OCI-LY1 (cell line): Measurements from ENCODE around the gene GLG1.

Source experiments
- H2AFZ ChIP-seq: fragments of 200-600 bp; sonication (generic), shearing (Covaris generic); 2 replicates; pipeline ENCODE4 v1.6.0; 2014; ENCODE audit warnings: antibody characterized with exemption, mild to moderate bottlenecking, low read length
- H3F3A ChIP-seq: fragments of 200-600 bp; sonication (generic), shearing (Covaris generic); 2 replicates; pipeline ENCODE4 v1.6.0; 2014; ENCODE audit warnings: mild to moderate bottlenecking, antibody characterized with exemption, low read length, moderate library complexity; ENCODE audit not compliant: insufficient read depth
- H3K27ac ChIP-seq: fragments of 200-600 bp; sonication (generic); 2 replicates; pipeline ENCODE4 v1.5.1; 2014; ENCODE audit warnings: low read length, mixed run types, mild to moderate bottlenecking, low read depth; ENCODE audit not compliant: poor library complexity, severe bottlenecking
- H3K27me3 ChIP-seq: fragments of 200-600 bp; sonication (generic); 2 replicates; pipeline ENCODE4 v1.6.0; 2014; ENCODE audit warnings: antibody characterized with exemption, mild to moderate bottlenecking, low read length, moderate library complexity; ENCODE audit not compliant: insufficient read depth
- H3K36me3 ChIP-seq: fragments of 200-600 bp; sonication (generic); 2 replicates; pipeline ENCODE4 v1.6.1; 2014; ENCODE audit warnings: mild to moderate bottlenecking, antibody characterized with exemption, low read length, moderate library complexity, mixed read lengths; ENCODE audit not compliant: insufficient read depth
- H3K4me1 ChIP-seq: fragments of 200-600 bp; sonication (generic); 2 replicates; pipeline ENCODE4 v1.5.1; 2014; ENCODE audit warnings: mild to moderate bottlenecking, low read length, moderate library complexity; ENCODE audit not compliant: insufficient read depth, severe bottlenecking
- H3K4me2 ChIP-seq: fragments of 200-600 bp; sonication (generic), shearing (Covaris generic); 2 replicates; pipeline ENCODE4 v1.6.1; 2014; ENCODE audit warnings: low read length
- H3K4me3 ChIP-seq: fragments of 200-600 bp; sonication (generic); 2 replicates; pipeline ENCODE4 v1.5.1; 2014; ENCODE audit warnings: low read length, low read depth, mild to moderate bottlenecking, mixed read lengths; ENCODE audit not compliant: poor library complexity, severe bottlenecking
- H3K79me2 ChIP-seq: fragments of 200-600 bp; shearing (Covaris generic); 2 replicates; pipeline ENCODE4 v1.6.1; 2016; ENCODE audit warnings: mixed run types, low read length, mixed read lengths; ENCODE audit not compliant: insufficient read depth
- H3K9ac ChIP-seq: fragments of 200-600 bp; sonication (generic), shearing (Covaris generic); 2 replicates; pipeline ENCODE4 v1.6.1; 2014; ENCODE audit warnings: mild to moderate bottlenecking, low read length, mixed read lengths
- H3K9me2 ChIP-seq: fragments of 200-600 bp; sonication (generic), shearing (Covaris generic); 2 replicates; pipeline ENCODE4 v1.6.1; 2014; ENCODE audit warnings: low read depth, mild to moderate bottlenecking, low read length, mixed read lengths
- H3K9me3 ChIP-seq: fragments of 200-600 bp; shearing (Covaris generic); 2 replicates; pipeline ENCODE4 v1.6.1; 2014; ENCODE audit warnings: low read length, mixed read lengths
- H4K20me1 ChIP-seq: fragments of 200-600 bp; sonication (generic), shearing (Covaris generic); 2 replicates; pipeline ENCODE4 v1.6.0; 2016; ENCODE audit warnings: mild to moderate bottlenecking, low read length; ENCODE audit not compliant: insufficient read depth
- CTCF ChIP-seq: fragments of 200-600 bp; sonication (generic), shearing (Covaris generic); IDR thresholded peaks from 2 replicates; pipeline ENCODE4 v1.5.1; 2017; ENCODE audit warnings: mild to moderate bottlenecking, antibody characterized with exemption, low read length, moderate library complexity, mixed read lengths
- EZH2 ChIP-seq: fragments of 200-600 bp; sonication (generic), shearing (Covaris generic); IDR thresholded peaks from 2 replicates; pipeline ENCODE4 v1.8.0; 2017; ENCODE audit warnings: borderline replicate concordance, mixed run types, mild to moderate bottlenecking, antibody characterized with exemption, low read length, moderate library complexity, mixed read lengths

GLG1 gene

GRCh38 chr16:74450236-74450635 is 156.7 kb downstream of the GLG1 start:
- no peak overlapping the region for H3K4me2 ChIP-seq
- no peaks in the 10 kb centered on the region for H4K20me1 ChIP-seq
- H3K9me2 ChIP-seq, result no peaks in the 10 kb centered on the region
- no peak overlapping the region for H3K27ac ChIP-seq
- no peak overlapping the region for H3K9ac ChIP-seq
- peaks cover 9% of the 10 kb centered on the region for H3K4me1 ChIP-seq
- no peaks in the 10 kb centered on the region for H3K79me2 ChIP-seq
- H3K9me3 ChIP-seq, result no peaks in the 10 kb centered on the region
- TF ChIP-seq EZH2 (no peak), CTCF (no peak)
- H2AFZ ChIP-seq, result no peak overlapping the region
- H3K36me3 ChIP-seq, result peaks cover 26% of the 10 kb centered on the region; the same call in 1 of the 2 replicates
- H3K4me3 ChIP-seq, result no peak overlapping the region
- H3K27me3 ChIP-seq, result no peaks in the 10 kb centered on the region
- no peaks in the 10 kb centered on the region for H3F3A ChIP-seq

GRCh38 chr16:74449470-74449869 is 157.4 kb downstream of the GLG1 start:
- no peak for TF ChIP-seq CTCF
- no peak for TF ChIP-seq EZH2
- Histone ChIP-seq H3K27me3 (no peaks in the 10 kb centered on the region), H3K9me3 (no peaks in the 10 kb centered on the region), H3K4me1 (peaks cover 9% of the 10 kb centered on the region), H3F3A (no peaks in the 10 kb centered on the region), H3K9me2 (no peaks in the 10 kb centered on the region), H3K27ac (no peak overlapping the region), H3K4me2 (no peak overlapping the region), H3K36me3 (peaks cover 21% of the 10 kb centered on the region; the same call in 1 of the 2 replicates), H2AFZ (no peak overlapping the region), H3K4me3 (no peak overlapping the region), H3K79me2 (no peaks in the 10 kb centered on the region), H4K20me1 (no peaks in the 10 kb centered on the region), H3K9ac (no peak overlapping the region)

- no peak overlapping the region for H3K27ac ChIP-seq
Observed at GRCh38 chr16:74448990-74449389, 157.9 kb downstream of the GLG1 start.

More at GRCh38 chr16:74448990-74449389, 157.9 kb downstream of the GLG1 start:
- H3K36me3 ChIP-seq, result peaks cover 21% of the 10 kb centered on the region; the same call in 1 of the 2 replicates
- no peak overlapping the region for H3K4me3 ChIP-seq
- H3K4me1 ChIP-seq, result peaks cover 9% of the 10 kb centered on the region
- no peaks in the 10 kb centered on the region for H4K20me1 ChIP-seq
- TF ChIP-seq EZH2 (no peak), CTCF (no peak)
- H3K79me2 ChIP-seq, result no peaks in the 10 kb centered on the region
- H3K9me2 ChIP-seq, result no peaks in the 10 kb centered on the region
- no peaks in the 10 kb centered on the region for H3K9me3 ChIP-seq
- H3F3A ChIP-seq, result no peaks in the 10 kb centered on the region
- H2AFZ ChIP-seq, result no peak overlapping the region
- H3K4me2 ChIP-seq, result no peak overlapping the region
- H3K9ac ChIP-seq, result no peak overlapping the region
- no peaks in the 10 kb centered on the region for H3K27me3 ChIP-seq
